Body of pancreas (tissue), 4 donors: ENCODE results near the gene MYL5. TPM values are rescaled to one million over a fixed set of nuclear protein-coding genes. Genes with fewer than 3 reads are reported as not detected.

Experiments used
- ATAC-seq: fragments of 150-250 bp; one replicate; pipeline ENCODE4 v1.9.1; 2016
- DNase-seq, 4 donors: peaks; one replicate each; pipeline ENCODE4 v3.0.0-alpha.2; 2019
- H3K27ac ChIP-seq, 4 donors: fragments of 200-600 bp; sonication (generic); 1 replicate in 3 of 4; 2 replicates in 1 of 4; pipeline versions ENCODE4 v1.5.1 to v1.6.1; 2016 to 2019; ENCODE audit warnings: mild to moderate bottlenecking in 1 of 4, mixed read lengths in 1 of 4, moderate library complexity in 1 of 4
- H3K27me3 ChIP-seq, 2 donors: fragments of 200-600 bp; sonication (generic); one replicate each; pipeline ENCODE4 v1.6.0; 2016; ENCODE audit warnings: mild to moderate bottlenecking in 1 of 2
- H3K36me3 ChIP-seq, 2 donors: fragments of 200-600 bp; sonication (generic); replicated peaks in 1 of 2; 2 replicates each; pipeline ENCODE4 v1.5.1; 2016; ENCODE audit warnings: low read depth in 2 of 2; ENCODE audit not compliant: insufficient read depth in 1 of 2
- H3K4me1 ChIP-seq: fragments of 200-600 bp; sonication (generic); one replicate; pipeline ENCODE4 v1.6.0; 2016
- H3K4me3 ChIP-seq, 2 donors: fragments of 200-600 bp; sonication (generic); 1 replicate in 1 of 2; 2 replicates in 1 of 2; pipeline ENCODE4 v1.5.1; 2016 to 2019
- H3K9me3 ChIP-seq, 3 donors: fragments of 200-600 bp; sonication (generic); 1 replicate in 2 of 3; 2 replicates in 1 of 3; pipeline ENCODE4 v1.5.1; 2016
- CTCF ChIP-seq, 7 experiments: fragments of 450-650 bp in 4 of 7; fragments of 200-600 bp in 3 of 7; sonication (generic) in 3 of 7; IDR thresholded peaks; one replicate each; pipeline ENCODE4 v1.5.1; 2016 to 2019; ENCODE audit warnings: antibody characterized with exemption in 7 of 7
- POLR2A ChIP-seq, 3 donors: fragments of 450-650 bp; IDR thresholded peaks; one replicate each; pipeline ENCODE4 v1.6.1; 2016; ENCODE audit warnings: antibody characterized with exemption in 3 of 3, mild to moderate bottlenecking in 2 of 3
- WGBS, 2 donors: methylation state at CpG; one replicate each; pipeline ENCODE4 v1.1.5; 2017; 5-methylcytosine and 5-hydroxymethylcytosine counted together
- intact Hi-C: fragments of 100-400 bp; cut with DNase I; formaldehyde crosslinking; loops from one replicate; pipeline ENCODE4 v1.15.1; 2023
- total RNA-seq, 2 donors: library from RNA; depleted of rRNA; stranded (reverse); fragments of >200 nt; gene quantifications; one replicate each; pipeline ENCODE4 v1.1.0, GENCODE V29; 2016

MYL5 gene
- total RNA-seq, 2 donors from 2014 or later = 3.0 to 6.0 TPM

- ATAC-seq (no peak), DNase-seq (no peak)
- TF ChIP-seq CTCF (IDR thresholded peaks at IDR 0.05) (no peak), POLR2A (IDR thresholded peaks at IDR 0.05) (no peak)
- intact Hi-C loops = no loop called here
- Histone ChIP-seq H3K27me3 (no peaks in the 10 kb centered on the region), H3K36me3 (no peaks in the 10 kb centered on the region), H3K4me3 (no peak overlapping the region), H3K4me1 (no peaks in the 10 kb centered on the region), H3K27ac (no peak overlapping the region), H3K9me3 (no peaks in the 10 kb centered on the region)
- 27 to 37% methylated on average over 14 to 20 of the region's 20 CpGs for WGBS, 2 donors
Observed at GRCh38 chr4:629915-630641, 44.3 kb upstream of the MYL5 start.

GRCh38 chr4:630656-631055 is 43.7 kb upstream of the MYL5 start:
- ATAC-seq (no peak), DNase-seq (no peak)
- no peaks in the 10 kb centered on the region for H3K27me3 ChIP-seq
- no peak for TF ChIP-seq POLR2A (IDR thresholded peaks at IDR 0.05)
- no peak for TF ChIP-seq CTCF (IDR thresholded peaks at IDR 0.05)
- H3K4me1 ChIP-seq = no peaks in the 10 kb centered on the region
- intact Hi-C loops = no loop called here
- 45 to 60% methylated on average over 5 to 8 of the region's 9 CpGs for WGBS, 2 donors
- H3K9me3 ChIP-seq = no peaks in the 10 kb centered on the region
- H3K4me3 ChIP-seq = no peak overlapping the region
- H3K36me3 ChIP-seq = no peaks in the 10 kb centered on the region
- H3K27ac ChIP-seq = no peak overlapping the region

- Histone ChIP-seq H3K27me3 (no peaks in the 10 kb centered on the region), H3K27ac (no peak overlapping the region), H3K9me3 (no peaks in the 10 kb centered on the region), H3K4me3 (no peak overlapping the region), H3K4me1 (no peaks in the 10 kb centered on the region), H3K36me3 (no peaks in the 10 kb centered on the region)
- DNase-seq (no peak), ATAC-seq (no peak)
- intact Hi-C loops = no loop called here
- WGBS, 2 donors = 76 to 78% methylated on average over 16 of the region's 16 CpGs
- TF ChIP-seq CTCF (IDR thresholded peaks at IDR 0.05) (no peak), POLR2A (IDR thresholded peaks at IDR 0.05) (no peak)
Observed at GRCh38 chr4:632196-632790, 42.0 kb upstream of the MYL5 start.

- DNase-seq (no peak), ATAC-seq (no peak)
- Histone ChIP-seq H3K9me3 (no peaks in the 10 kb centered on the region), H3K4me3 (no peak overlapping the region), H3K27me3 (no peaks in the 10 kb centered on the region), H3K36me3 (no peaks in the 10 kb centered on the region), H3K4me1 (no peaks in the 10 kb centered on the region), H3K27ac (no peak overlapping the region)
- TF ChIP-seq POLR2A (IDR thresholded peaks at IDR 0.05) (no peak), CTCF (IDR thresholded peaks at IDR 0.05) (no peak)
- intact Hi-C loops = no loop called here
- WGBS, 2 donors = 67 to 70% methylated on average over 5 to 6 of the region's 6 CpGs
Observed at GRCh38 chr4:632926-633325, 41.4 kb upstream of the MYL5 start.

GRCh38 chr4:633406-633805 is 40.9 kb upstream of the MYL5 start:
- DNase-seq = no peak
- no peaks in the 10 kb centered on the region for H3K36me3 ChIP-seq
- intact Hi-C loops = no loop called here
- no peaks in the 10 kb centered on the region for H3K27me3 ChIP-seq
- whole genome bisulfite sequencing, 2 donors = 40 to 50% methylated on average over 9 of the region's 9 CpGs
- no peaks in the 10 kb centered on the region for H3K4me1 ChIP-seq
- no peak overlapping the region for H3K4me3 ChIP-seq
- ATAC-seq = no peak
- TF ChIP-seq CTCF (IDR thresholded peaks at IDR 0.05) = no peak
- no peak for TF ChIP-seq POLR2A (IDR thresholded peaks at IDR 0.05)
- no peaks in the 10 kb centered on the region for H3K9me3 ChIP-seq
- H3K27ac ChIP-seq = no peak overlapping the region
